AG20443 (cell line): Measurements from ENCODE around the gene TIMM17A.
A peak's percentile ranks its signal among the peaks of the same experiment; 100 is the strongest.

Experiments
- DNase-seq: peaks from one replicate; pipeline ENCODE4 v3.0.0; 2012; ENCODE audit warnings: low spot score, mixed read lengths

The TIMM17A gene

GRCh38 chr1:201955009-201955728 lies at the start of gene TIMM17A:
Gene TIMM17A, plus strand, starts transcription at chr1:201955503. Its CDS starts 24 bp downstream, at chr1:201955527.
- peak; percentile 97 for DNase-seq

- no peak for DNase-seq
Measured at GRCh38 chr1:201906336-201906735, 49.0 kb upstream of the TIMM17A start.

- no peak for DNase-seq
Measured at GRCh38 chr1:201907621-201908020, 47.7 kb upstream of the TIMM17A start.

GRCh38 chr1:201911826-201912571 lies 43.3 kb upstream of the TIMM17A start:
- no peak for DNase-seq

GRCh38 chr1:201912832-201913231 lies 42.5 kb upstream of the TIMM17A start:
- DNase-seq = no peak

- DNase-seq = no peak
Measured at GRCh38 chr1:201914456-201915235, 40.7 kb upstream of the TIMM17A start.

- peak; percentile 74 for DNase-seq
Measured at GRCh38 chr1:201916649-201917249, 38.6 kb upstream of the TIMM17A start.

GRCh38 chr1:201917362-201918033 lies 37.8 kb upstream of the TIMM17A start:
- peak; percentile 86 for DNase-seq

- no peak for DNase-seq
Measured at GRCh38 chr1:201918343-201918742, 37.0 kb upstream of the TIMM17A start.

GRCh38 chr1:201921952-201922558 lies 33.2 kb upstream of the TIMM17A start:
- no peak for DNase-seq

- no peak for DNase-seq
Measured at GRCh38 chr1:201925301-201925567, 30.1 kb upstream of the TIMM17A start.

- no peak for DNase-seq
Measured at GRCh38 chr1:201925981-201926645, 29.2 kb upstream of the TIMM17A start.

- DNase-seq = no peak
Measured at GRCh38 chr1:201928266-201928665, 27.0 kb upstream of the TIMM17A start.

GRCh38 chr1:201930137-201930536 lies 25.2 kb upstream of the TIMM17A start:
- DNase-seq = no peak

GRCh38 chr1:201930803-201931202 lies 24.5 kb upstream of the TIMM17A start:
- DNase-seq = no peak

GRCh38 chr1:201933840-201934430 lies 21.4 kb upstream of the TIMM17A start:
- DNase-seq = no peak

GRCh38 chr1:201937624-201938213 lies 17.6 kb upstream of the TIMM17A start:
- peak; percentile 61 for DNase-seq

- DNase-seq = no peak
Measured at GRCh38 chr1:201938440-201939035, 16.8 kb upstream of the TIMM17A start.

GRCh38 chr1:201939148-201939547 lies 16.2 kb upstream of the TIMM17A start:
- no peak for DNase-seq

- no peak for DNase-seq
Measured at GRCh38 chr1:201939574-201939973, 15.7 kb upstream of the TIMM17A start.
